ENCODE data around the gene ATAD1. TPM values are rescaled to one million over a fixed set of nuclear protein-coding genes. Genes with fewer than 3 reads are reported as not detected.
A peak's percentile ranks its signal among the peaks of the same experiment; 100 is the strongest.

ATAD1 gene, protein sequence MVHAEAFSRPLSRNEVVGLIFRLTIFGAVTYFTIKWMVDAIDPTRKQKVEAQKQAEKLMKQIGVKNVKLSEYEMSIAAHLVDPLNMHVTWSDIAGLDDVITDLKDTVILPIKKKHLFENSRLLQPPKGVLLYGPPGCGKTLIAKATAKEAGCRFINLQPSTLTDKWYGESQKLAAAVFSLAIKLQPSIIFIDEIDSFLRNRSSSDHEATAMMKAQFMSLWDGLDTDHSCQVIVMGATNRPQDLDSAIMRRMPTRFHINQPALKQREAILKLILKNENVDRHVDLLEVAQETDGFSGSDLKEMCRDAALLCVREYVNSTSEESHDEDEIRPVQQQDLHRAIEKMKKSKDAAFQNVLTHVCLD
- total RNA-seq: 45.8 and 52.1 TPM in 2 replicates
- long read RNA-seq, full-length matches to known transcripts: 52 of 266 reads
- long read RNA-seq, partial matches to known transcripts: 5 of 266 reads
- long read RNA-seq, other reads (novel, unspliced or antisense): 209 of 266 reads

DNA sequence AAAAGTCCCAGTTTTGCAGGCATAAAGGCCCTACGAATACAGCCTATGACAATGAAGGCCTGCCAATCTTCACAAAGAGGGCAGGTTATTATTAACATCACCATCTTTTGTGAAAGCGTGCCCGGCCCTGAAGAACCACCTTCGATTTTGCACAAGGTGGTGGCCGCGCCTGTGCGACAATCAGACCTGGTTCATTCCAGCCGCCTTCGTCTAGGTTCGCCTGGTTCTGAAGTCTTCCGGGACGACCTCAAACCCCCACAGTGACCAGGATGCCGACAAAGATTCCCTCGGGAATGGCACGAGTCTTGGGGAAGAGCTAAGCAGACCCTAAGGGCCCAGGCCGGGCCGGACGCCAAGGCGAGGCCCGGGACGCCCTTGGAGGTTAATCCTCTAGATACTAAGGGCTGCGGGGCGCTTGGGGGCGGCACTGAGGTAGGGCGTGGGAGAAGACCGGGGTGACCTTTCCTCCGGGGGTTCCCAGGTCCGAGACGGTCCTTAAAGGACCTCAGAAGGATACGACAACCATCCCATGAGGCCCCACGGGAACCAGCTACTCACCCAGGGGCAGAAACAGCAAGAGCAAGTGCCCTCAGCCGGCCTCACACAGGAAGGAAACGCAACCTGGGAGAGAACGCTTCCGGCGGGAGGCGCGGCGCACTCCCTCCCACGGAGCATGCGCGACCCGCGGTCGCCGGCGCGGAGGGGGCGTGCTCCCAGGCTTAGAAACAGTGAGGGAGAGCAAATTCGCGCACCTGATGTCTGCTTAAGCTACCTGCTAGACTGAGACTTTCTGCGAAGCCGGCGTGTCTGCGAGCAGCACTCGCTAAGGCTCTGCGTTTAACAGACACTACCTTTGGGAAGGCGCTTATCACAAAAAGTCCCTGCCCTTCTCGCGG lies at the start of gene ATAD1:
TSS of gene ATAD1 (minus strand) at position 618 of the 896 bp plus-strand sequence. CDS start 3,627 bp downstream, outside the sequence.
- Mint-ChIP-seq H3K4me3 (ENCODE audit: low read depth) (peak within 1 kb of the TSS; percentile 85), H3K36me3 (ENCODE audit: insufficient read depth) (peaks cover 4% of the 10 kb centered on the region), H3K9me3 (ENCODE audit: low read depth) (no peaks in the 10 kb centered on the region), H3K4me1 (ENCODE audit: low read depth) (peaks cover 18% of the 10 kb centered on the region), H3K27me3 (no peaks in the 10 kb centered on the region), H3K27ac (peak within 1 kb of the TSS; percentile 99)
- TF ChIP-seq, protein P1, sequence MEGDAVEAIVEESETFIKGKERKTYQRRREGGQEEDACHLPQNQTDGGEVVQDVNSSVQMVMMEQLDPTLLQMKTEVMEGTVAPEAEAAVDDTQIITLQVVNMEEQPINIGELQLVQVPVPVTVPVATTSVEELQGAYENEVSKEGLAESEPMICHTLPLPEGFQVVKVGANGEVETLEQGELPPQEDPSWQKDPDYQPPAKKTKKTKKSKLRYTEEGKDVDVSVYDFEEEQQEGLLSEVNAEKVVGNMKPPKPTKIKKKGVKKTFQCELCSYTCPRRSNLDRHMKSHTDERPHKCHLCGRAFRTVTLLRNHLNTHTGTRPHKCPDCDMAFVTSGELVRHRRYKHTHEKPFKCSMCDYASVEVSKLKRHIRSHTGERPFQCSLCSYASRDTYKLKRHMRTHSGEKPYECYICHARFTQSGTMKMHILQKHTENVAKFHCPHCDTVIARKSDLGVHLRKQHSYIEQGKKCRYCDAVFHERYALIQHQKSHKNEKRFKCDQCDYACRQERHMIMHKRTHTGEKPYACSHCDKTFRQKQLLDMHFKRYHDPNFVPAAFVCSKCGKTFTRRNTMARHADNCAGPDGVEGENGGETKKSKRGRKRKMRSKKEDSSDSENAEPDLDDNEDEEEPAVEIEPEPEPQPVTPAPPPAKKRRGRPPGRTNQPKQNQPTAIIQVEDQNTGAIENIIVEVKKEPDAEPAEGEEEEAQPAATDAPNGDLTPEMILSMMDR (IDR thresholded peaks at IDR 0.05; ENCODE audit: unreplicated experiment): peak; percentile 37
- peak; percentile 77 for DNase-seq (ENCODE audit: low spot score, unreplicated experiment)

DNA sequence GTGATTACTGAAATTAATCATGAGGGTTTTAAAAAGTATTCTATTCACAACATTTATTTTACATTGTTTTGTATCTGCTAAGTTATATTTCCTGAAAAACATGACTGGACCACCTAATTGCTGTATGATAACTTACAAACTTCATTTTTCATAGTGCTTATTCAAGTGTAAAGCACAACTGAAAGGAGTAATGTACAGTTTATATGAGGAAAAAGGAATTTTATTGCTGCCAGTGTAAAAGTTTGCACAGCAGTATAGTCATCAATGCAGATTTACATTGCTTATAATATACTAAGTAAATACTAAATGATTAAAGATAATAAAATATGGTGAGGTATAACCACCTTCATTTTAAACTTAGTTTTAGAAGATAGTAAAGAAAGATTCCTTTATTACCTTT lies 49.4 kb upstream of the ATAD1 start:
- DNase-seq (ENCODE audit: low spot score, unreplicated experiment): no peak
- Mint-ChIP-seq H3K4me3 (ENCODE audit: low read depth) (peak overlapping the region; percentile 96), H3K9me3 (ENCODE audit: low read depth) (no peaks in the 10 kb centered on the region), H3K4me1 (ENCODE audit: low read depth) (peaks cover 31% of the 10 kb centered on the region), H3K27ac (no peak overlapping the region), H3K27me3 (no peaks in the 10 kb centered on the region), H3K36me3 (ENCODE audit: insufficient read depth) (peaks cover 4% of the 10 kb centered on the region)
- TF ChIP-seq, protein P1 (IDR thresholded peaks at IDR 0.05; ENCODE audit: unreplicated experiment): no peak

DNA sequence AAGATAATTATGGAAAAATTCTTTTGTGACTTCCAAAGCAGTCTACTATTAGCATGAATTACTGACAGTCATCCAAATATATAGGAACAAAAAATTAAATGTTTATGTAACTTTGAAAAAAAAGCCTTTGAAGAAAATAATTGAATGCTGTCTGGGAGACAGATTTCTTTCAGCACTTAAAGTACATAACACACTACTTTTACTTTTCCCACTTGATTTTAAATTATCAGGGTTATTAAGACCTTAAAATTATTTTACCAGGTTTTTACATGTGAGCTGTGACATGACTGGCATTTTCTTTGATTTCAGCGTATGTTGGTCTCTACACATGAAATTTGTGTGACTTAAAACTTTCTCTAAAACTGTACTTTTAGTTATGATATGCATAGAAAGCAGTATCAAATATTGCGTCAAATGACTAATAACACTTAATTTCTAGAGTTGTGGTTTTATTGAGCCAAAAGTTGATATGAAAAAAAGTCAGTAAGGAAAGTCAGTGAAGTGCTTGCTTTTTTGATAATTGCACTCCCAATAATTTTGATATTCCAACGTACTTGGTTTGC lies 48.5 kb upstream of the ATAD1 start:
- peak overlapping the region; percentile 70 for H3K27ac Mint-ChIP-seq
- H3K9me3 Mint-ChIP-seq (ENCODE audit: low read depth): no peaks in the 10 kb centered on the region
- peaks cover 4% of the 10 kb centered on the region for H3K36me3 Mint-ChIP-seq (ENCODE audit: insufficient read depth)
- no peak for DNase-seq (ENCODE audit: low spot score, unreplicated experiment)
- H3K4me1 Mint-ChIP-seq (ENCODE audit: low read depth): peaks cover 32% of the 10 kb centered on the region
- TF ChIP-seq, protein P1 (IDR thresholded peaks at IDR 0.05; ENCODE audit: unreplicated experiment): no peak
- peak overlapping the region; percentile 96 for H3K4me3 Mint-ChIP-seq (ENCODE audit: low read depth)
- no peaks in the 10 kb centered on the region for H3K27me3 Mint-ChIP-seq

DNA sequence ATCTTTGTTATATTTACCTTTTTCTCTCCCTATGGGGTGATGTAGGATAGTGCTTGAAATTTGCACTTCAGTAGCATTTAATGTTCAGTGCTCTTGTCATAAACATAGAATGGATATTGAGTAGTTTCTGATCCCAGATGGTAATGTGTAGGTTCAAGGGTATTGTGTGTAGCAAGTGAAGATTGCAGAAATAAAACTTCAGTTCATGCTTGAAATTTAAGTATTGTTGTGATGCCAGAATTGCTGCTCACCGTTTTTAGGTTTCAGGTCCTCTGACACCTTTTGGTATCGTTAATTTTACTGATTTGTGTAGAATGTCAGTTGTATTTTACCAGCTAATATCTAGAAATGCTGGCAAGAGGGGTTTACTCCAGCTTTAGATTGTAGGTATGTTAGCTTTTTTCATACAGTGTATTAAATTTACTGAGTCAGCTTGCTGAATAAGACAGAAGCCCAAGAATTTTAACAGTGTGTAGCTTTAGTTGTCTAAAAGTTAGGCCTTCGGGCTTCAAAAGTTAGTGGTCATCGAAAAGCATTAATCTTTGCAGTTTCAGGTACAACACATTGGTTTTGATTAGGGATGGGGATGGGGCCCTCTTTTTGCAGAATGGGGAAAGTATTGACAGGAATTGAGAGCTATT lies 47.3 kb upstream of the ATAD1 start:
- TF ChIP-seq, protein P1 (IDR thresholded peaks at IDR 0.05; ENCODE audit: unreplicated experiment): no peak
- peaks cover 36% of the 10 kb centered on the region for H3K4me1 Mint-ChIP-seq (ENCODE audit: low read depth)
- H3K27ac Mint-ChIP-seq: peak overlapping the region; percentile 86

More for the DNA sequence above, 47.3 kb upstream of the ATAD1 start:
- H3K4me3 Mint-ChIP-seq (ENCODE audit: low read depth): peak overlapping the region; percentile 96
- DNase-seq (ENCODE audit: low spot score, unreplicated experiment): no peak
- no peaks in the 10 kb centered on the region for H3K27me3 Mint-ChIP-seq
- H3K9me3 Mint-ChIP-seq (ENCODE audit: low read depth): no peaks in the 10 kb centered on the region
- peaks cover 4% of the 10 kb centered on the region for H3K36me3 Mint-ChIP-seq (ENCODE audit: insufficient read depth)
